K562 (cell line): ENCODE data around the gene ARMH1. TPM values are rescaled to one million over a fixed set of nuclear protein-coding genes. Genes with fewer than 3 reads are reported as not detected.

Experiments used
- AFF4 ChIP-seq: sonication (generic); formaldehyde crosslinking; IDR thresholded peaks from 2 replicates; pipeline ENCODE4 v1.8.0; 2023; ENCODE audit warnings: mild to moderate bottlenecking, missing genetic modification reagents
- ATF3 ChIP-seq, 2 experiments: fragments of 450-650 bp in 1 of 2; sonication (generic) in 1 of 2; formaldehyde crosslinking in 1 of 2; IDR thresholded peaks in 1 of 2; conservative IDR thresholded peaks in 1 of 2; 2 replicates each; pipeline versions ENCODE4 v1.6.1 to v1.8.1; 2016 to 2023; ENCODE audit warnings: mild to moderate bottlenecking in 2 of 2, moderate library complexity in 2 of 2, inconsistent platforms in 1 of 2, missing genetic modification reagents in 1 of 2
- ESRRA ChIP-seq: fragments of 450-650 bp; IDR thresholded peaks from 2 replicates; pipeline ENCODE4 v1.6.1; 2014; ENCODE audit warnings: low read depth, mild to moderate bottlenecking, moderate library complexity, borderline replicate concordance
- ETV6 ChIP-seq, 3 experiments: fragments of 150-350 bp in 1 of 3; sonication (generic) in 1 of 3; formaldehyde crosslinking in 1 of 3; IDR thresholded peaks; 2 replicates each; pipeline versions ENCODE4 v1.6.1 to v1.8.0; 2014 to 2022; ENCODE audit warnings: borderline replicate concordance in 2 of 3, low read depth in 2 of 3, antibody characterized with exemption in 1 of 3, low read length in 1 of 3, mild to moderate bottlenecking in 1 of 3, missing genetic modification reagents in 1 of 3
- GATAD2A ChIP-seq: fragments of 450-650 bp; IDR thresholded peaks from 2 replicates; pipeline ENCODE4 v1.6.1; 2017
- HNRNPUL1 ChIP-seq: fragments of 200-400 bp; formaldehyde crosslinking; IDR thresholded peaks from 2 replicates; pipeline ENCODE4 v1.6.1; 2017; ENCODE audit warnings: low read length
- KDM5B ChIP-seq: fragments of 200-600 bp; sonication (generic); IDR thresholded peaks from 2 replicates; pipeline ENCODE4 v1.6.1; 2012; ENCODE audit warnings: low read depth, mild to moderate bottlenecking, moderate library complexity, low read length, control low read depth, inconsistent platforms; ENCODE audit not compliant: insufficient replicate concordance
- KHSRP ChIP-seq: fragments of 450-650 bp; IDR thresholded peaks from 2 replicates; pipeline ENCODE4 v1.6.1; 2017
- LARP7 ChIP-seq: fragments of 450-650 bp; IDR thresholded peaks from 2 replicates; pipeline ENCODE4 v1.6.1; 2016
- NONO ChIP-seq, 2 experiments: fragments of 200-400 bp in 1 of 2; fragments of 450-650 bp in 1 of 2; formaldehyde crosslinking in 1 of 2; IDR thresholded peaks; 2 replicates each; pipeline ENCODE4 v1.6.1; 2017; ENCODE audit warnings: low read depth in 2 of 2, mild to moderate bottlenecking in 2 of 2, moderate library complexity in 2 of 2, low read length in 1 of 2
- SREBF2 ChIP-seq: sonication (generic); formaldehyde crosslinking; IDR thresholded peaks from 2 replicates; pipeline ENCODE4 v1.4.0; 2020; ENCODE audit warnings: mild to moderate bottlenecking, missing genetic modification reagents
- ZFPM2 ChIP-seq: fragments of 250-450 bp; sonication (Bioruptor Pico); IDR thresholded peaks from 2 replicates; pipeline ENCODE4 v1.5.1; 2022; ENCODE audit warnings: mild to moderate bottlenecking
- ZNF592 ChIP-seq: fragments of 450-650 bp; IDR thresholded peaks from 2 replicates; pipeline ENCODE4 v1.6.1; 2017; ENCODE audit warnings: antibody characterized with exemption, mild to moderate bottlenecking
- polyA plus RNA-seq, 8 experiments: library from polyadenylated mRNA; depleted of rRNA in 4 of 8; stranded (reverse) in 5 of 8; unstranded in 3 of 8; fragments of >200 nt; fragmentation: Nextera tagmentation in 2 of 8; fragmentation: Illumina TruSeq in 1 of 8; extraction: Ambion mirVana in 2 of 8; extraction: Trizol in 1 of 8; gene quantifications; 2 replicates each; pipeline versions ENCODE4 v1.2.1 to v1.2.3, GENCODE V29; 2011 to 2014; ENCODE audit warnings: inconsistent platforms in 1 of 8, missing spikeins in 1 of 8
- total RNA-seq, 7 experiments: library from RNA; depleted of rRNA in 6 of 7; stranded (reverse); fragments of >200 nt in 6 of 7; fragmentation: Illumina TruSeq in 2 of 7; extraction: Trizol in 2 of 7; gene quantifications; 2 replicates each; pipeline versions ENCODE4 v1.2.1 to v1.2.3, GENCODE V29; 2011 to 2021; ENCODE audit warnings: low replicate concordance in 1 of 7
- TF ChIP-seq, protein P1 (sequence below): fragments of 250-450 bp; sonication (Bioruptor Pico); IDR thresholded peaks from 2 replicates; pipeline ENCODE4 v1.4.0; 2020; ENCODE audit warnings: mild to moderate bottlenecking

The ARMH1 gene
- total and polyA plus RNA-seq, 9 of the 15 experiments (the other 6 are each of a cell fraction or from before 2014, with no cell fraction given) = 0.41 TPM; not detected in 8

- TF ChIP-seq ZFPM2 (CRISPR knock-in tag) = peak; percentile 99
- peak; percentile 99 for TF ChIP-seq LARP7
- TF ChIP-seq NONO (IDR thresholded peaks at IDR 0.05; ENCODE audit: low read depth in 2 of 2, low read length in 1 of 2) = peak; percentile 85 to 97
- peak; percentile 99 for TF ChIP-seq HNRNPUL1
- peak; percentile 100 for TF ChIP-seq KDM5B
- TF ChIP-seq, protein P1, sequence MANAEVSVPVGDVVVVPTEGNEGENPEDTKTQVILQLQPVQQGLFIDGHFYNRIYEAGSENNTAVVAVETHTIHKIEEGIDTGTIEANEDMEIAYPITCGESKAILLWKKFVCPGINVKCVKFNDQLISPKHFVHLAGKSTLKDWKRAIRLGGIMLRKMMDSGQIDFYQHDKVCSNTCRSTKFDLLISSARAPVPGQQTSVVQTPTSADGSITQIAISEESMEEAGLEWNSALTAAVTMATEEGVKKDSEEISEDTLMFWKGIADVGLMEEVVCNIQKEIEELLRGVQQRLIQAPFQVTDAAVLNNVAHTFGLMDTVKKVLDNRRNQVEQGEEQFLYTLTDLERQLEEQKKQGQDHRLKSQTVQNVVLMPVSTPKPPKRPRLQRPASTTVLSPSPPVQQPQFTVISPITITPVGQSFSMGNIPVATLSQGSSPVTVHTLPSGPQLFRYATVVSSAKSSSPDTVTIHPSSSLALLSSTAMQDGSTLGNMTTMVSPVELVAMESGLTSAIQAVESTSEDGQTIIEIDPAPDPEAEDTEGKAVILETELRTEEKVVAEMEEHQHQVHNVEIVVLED = no peak; the same call in 1 of the 2 replicates
- TF ChIP-seq ATF3 (IDR thresholded peaks at IDR 0.05) = peak; percentile 38; the same call in 1 of the 2 replicates
- TF ChIP-seq ATF3 (CRISPR knock-in tag; conservative IDR thresholded peaks at IDR 0.05) = peak; percentile 93
- TF ChIP-seq SREBF2 (CRISPR knock-in tag) = peak; percentile 99
- TF ChIP-seq ETV6 (IDR thresholded peaks at IDR 0.05; ENCODE audit: borderline replicate concordance in 1 of 2, low read depth in 2 of 2, low read length in 1 of 2) = peak; percentile 71 to 95; a peak in 3 of 4 replicates
- TF ChIP-seq ETV6 (CRISPR knock-in tag; IDR thresholded peaks at IDR 0.05; ENCODE audit: borderline replicate concordance) = peak; percentile 98
- peak; percentile 94 for TF ChIP-seq KHSRP
- TF ChIP-seq GATAD2A = peak; percentile 99
- peak; percentile 100 for TF ChIP-seq AFF4 (CRISPR knock-in tag)
- peak; percentile 99 for TF ChIP-seq ZNF592
- peak; percentile 67; the same call in 1 of the 2 replicates for TF ChIP-seq ESRRA
These were observed 47.2 kb downstream of the ARMH1 start (continued) for GRCh38 chr1:44721485-44722361.
